ENCODE data around the gene RUNDC1.

Gene RUNDC1

DNA sequence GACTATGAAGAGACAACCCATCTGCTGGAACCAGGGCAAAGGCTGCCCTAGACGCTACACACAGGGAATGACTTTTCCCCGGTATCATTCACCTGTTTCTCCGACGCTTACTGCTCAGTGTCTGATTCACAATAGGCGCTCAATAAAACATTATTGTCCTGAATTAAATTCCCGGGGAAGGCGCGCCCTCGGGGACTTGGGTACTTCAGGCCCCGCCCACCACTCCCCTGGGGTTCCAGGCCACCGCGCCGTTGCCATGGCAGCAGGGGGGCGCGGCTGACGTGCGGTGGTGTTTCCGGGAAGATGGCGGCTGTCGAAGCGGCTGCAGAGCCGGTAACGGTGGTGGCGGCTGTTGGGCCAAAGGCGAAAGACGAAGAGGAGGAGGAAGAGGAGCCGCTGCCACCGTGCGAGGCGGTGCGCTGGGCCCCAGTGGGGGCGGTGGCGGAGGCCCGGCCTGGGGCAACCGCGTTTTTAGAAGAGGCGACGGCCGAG lies at the start of gene RUNDC1:
RUNDC1 (plus strand) TSS at position 292 of the 492 bp plus-strand sequence; CDS start at position 304, 12 bp downstream.
- TF ChIP-seq, protein P1, sequence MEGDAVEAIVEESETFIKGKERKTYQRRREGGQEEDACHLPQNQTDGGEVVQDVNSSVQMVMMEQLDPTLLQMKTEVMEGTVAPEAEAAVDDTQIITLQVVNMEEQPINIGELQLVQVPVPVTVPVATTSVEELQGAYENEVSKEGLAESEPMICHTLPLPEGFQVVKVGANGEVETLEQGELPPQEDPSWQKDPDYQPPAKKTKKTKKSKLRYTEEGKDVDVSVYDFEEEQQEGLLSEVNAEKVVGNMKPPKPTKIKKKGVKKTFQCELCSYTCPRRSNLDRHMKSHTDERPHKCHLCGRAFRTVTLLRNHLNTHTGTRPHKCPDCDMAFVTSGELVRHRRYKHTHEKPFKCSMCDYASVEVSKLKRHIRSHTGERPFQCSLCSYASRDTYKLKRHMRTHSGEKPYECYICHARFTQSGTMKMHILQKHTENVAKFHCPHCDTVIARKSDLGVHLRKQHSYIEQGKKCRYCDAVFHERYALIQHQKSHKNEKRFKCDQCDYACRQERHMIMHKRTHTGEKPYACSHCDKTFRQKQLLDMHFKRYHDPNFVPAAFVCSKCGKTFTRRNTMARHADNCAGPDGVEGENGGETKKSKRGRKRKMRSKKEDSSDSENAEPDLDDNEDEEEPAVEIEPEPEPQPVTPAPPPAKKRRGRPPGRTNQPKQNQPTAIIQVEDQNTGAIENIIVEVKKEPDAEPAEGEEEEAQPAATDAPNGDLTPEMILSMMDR (IDR thresholded peaks at IDR 0.05): no peak
- TF ChIP-seq ZFX (IDR thresholded peaks at IDR 0.05; ENCODE audit: borderline replicate concordance): no peak
- H3K27ac ChIP-seq: peak within 1 kb of the TSS; percentile 95

DNA sequence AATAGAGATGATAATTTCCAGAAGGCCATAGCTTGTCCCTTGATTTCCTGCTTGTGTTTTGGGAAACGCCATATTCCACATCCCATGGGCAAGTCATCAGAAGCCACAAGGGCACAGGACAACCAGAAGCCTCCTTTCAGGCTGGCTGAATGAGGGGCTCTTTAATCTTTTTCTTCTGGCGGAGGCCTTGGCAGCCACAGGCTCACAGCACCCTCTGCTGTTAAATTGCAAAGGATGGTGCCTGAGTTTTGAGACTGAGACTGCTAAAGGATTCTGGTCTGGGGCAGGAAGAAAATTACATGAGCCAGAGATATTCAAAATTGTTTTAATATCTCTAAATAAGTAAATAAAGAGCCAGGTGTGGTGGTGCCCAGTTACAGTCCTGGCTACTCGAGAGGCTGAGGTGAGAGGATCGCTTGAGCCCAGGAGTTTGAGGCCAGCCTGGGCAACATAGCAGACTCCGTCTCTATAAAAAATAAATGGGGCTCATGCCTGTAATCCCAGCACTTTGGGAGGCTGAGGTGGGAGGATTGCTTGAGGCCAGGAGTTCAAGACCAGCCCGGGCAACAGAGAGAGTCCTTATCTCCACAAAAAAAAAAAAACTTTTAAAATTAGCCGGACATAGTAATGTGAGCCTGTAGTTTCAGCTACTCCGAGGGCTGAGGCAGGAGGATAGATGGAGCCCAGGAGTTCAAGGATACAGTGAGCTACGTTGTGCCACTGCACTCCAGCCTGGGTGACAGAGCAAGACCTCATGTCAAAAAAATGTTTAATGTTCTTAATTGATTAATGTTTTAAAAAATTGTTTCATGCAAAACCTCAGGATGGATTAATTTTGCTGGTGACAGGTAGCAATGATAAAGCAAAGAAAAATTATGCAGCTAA lies 42.4 kb upstream of the RUNDC1 start:
- TF ChIP-seq, protein P1 (IDR thresholded peaks at IDR 0.05): peak; percentile 79
- TF ChIP-seq ZFX (IDR thresholded peaks at IDR 0.05; ENCODE audit: borderline replicate concordance): no peak
- H3K27ac ChIP-seq: no peak overlapping the region

DNA sequence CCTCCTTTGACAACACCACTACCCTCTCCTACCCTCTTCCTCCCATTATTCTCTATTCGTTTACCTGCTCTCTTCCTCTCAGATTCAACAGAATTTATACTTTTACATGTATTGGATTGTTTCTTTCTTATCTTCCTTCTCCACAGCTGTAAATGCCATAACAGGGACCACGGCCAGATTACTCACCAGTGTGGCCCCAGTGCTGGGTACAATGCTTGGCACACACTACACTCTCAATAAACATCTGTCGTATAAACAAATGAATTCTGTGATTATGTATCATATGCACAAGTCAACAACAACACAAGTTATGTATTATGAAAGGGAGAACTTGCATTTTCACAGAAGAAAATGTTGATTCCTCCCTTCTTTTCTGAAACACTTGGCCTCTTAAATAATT lies 36.2 kb upstream of the RUNDC1 start:
- no peak overlapping the region for H3K27ac ChIP-seq
- TF ChIP-seq, protein P1 (IDR thresholded peaks at IDR 0.05): no peak
- no peak for TF ChIP-seq ZFX (IDR thresholded peaks at IDR 0.05; ENCODE audit: borderline replicate concordance)

DNA sequence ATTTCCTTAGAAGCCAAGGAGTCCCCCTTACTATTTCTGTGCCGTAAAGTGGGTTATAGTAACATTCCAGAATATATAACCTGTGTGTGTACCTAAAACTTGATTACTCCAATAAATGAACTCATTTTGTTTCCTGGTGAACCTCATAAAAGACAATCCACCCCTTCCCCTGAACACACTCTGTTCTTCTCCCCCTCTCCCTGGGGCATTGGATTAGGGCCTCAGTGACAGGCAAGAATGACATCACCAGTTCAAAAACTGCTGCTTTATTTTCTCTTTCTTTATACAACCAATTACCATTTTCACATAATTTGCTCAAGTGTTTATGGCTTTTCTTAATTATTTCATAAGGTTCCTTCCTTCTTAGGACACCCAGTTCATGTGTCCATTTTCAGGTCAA lies 33.6 kb upstream of the RUNDC1 start:
- H3K27ac ChIP-seq: no peak overlapping the region
- TF ChIP-seq ZFX (IDR thresholded peaks at IDR 0.05; ENCODE audit: borderline replicate concordance): no peak
- TF ChIP-seq, protein P1 (IDR thresholded peaks at IDR 0.05): no peak

DNA sequence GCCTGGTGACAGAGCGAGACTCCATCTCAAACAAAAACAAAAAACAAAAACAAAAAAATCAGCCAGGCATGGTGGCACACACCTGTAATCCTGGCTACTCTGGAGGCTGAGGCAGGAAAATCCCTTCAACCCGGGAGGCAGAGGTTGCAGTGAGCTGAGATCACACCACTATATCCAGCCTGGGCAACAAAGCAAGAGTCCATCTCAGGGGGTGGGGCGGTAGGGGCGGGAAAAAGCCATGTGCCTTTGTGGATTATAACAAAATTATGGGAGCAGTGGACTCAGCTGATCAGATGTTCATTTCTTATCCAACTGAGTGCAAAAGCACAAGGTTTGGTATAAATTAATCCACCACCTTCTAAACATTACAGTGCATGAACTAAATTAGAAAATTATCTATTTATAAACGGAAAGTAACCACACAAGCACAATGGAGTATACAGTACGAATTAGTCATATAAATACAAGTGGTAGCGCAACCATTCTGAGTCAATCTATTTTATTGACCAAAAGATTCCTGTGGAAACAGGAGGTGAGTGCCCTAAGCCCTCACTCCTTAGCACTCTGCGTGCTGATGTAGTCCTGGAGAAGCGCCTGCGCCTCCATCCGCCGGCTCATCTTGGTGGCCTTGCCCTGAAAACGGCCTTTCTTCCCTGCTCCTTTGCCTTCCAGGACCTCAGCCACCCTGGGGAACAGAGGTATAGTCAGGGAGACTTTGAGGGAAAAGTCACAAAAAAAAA lies 30.2 kb upstream of the RUNDC1 start:
- TF ChIP-seq, protein P1 (IDR thresholded peaks at IDR 0.05): no peak
- no peak for TF ChIP-seq ZFX (IDR thresholded peaks at IDR 0.05; ENCODE audit: borderline replicate concordance)
- H3K27ac ChIP-seq: no peak overlapping the region

DNA sequence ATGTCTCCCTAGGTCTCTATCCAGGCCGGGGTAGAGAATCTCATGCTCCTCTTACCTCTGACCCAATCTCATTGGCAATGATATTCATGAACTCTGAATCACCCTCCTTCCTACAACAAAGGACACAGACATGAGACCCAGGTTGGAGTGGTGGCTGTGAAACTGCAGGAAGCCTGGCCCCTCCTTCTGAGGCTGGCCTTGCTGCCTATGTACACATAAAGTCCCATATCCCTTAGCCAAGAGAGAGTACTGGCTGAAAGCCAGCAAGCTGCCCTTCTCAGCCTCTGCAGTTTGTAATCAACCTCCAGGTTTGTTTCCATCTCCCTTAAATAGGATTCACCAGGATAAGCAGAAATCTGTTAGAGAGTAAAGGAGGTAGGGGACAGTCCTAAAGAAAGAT lies 26.7 kb upstream of the RUNDC1 start:
- TF ChIP-seq, protein P1 (IDR thresholded peaks at IDR 0.05): no peak
- TF ChIP-seq ZFX (IDR thresholded peaks at IDR 0.05; ENCODE audit: borderline replicate concordance): no peak
- H3K27ac ChIP-seq: no peak overlapping the region

All from 22Rv1 (cell line).